Astrocyte (in vitro differentiated cells and primary cell): ENCODE data around the gene DHRS9.

ENCODE experiments used
- EZH2 ChIP-seq: IDR thresholded peaks from 2 replicates; pipeline ENCODE4 v1.6.1; 2012; ENCODE audit warnings: mild to moderate bottlenecking, low read length, inconsistent platforms; ENCODE audit not compliant: insufficient read depth
- TF ChIP-seq, protein P1 (sequence below): IDR thresholded peaks from 2 replicates; pipeline ENCODE4 v1.5.1; 2011; ENCODE audit warnings: low read depth, mild to moderate bottlenecking, inconsistent platforms, low read length, moderate library complexity; ENCODE audit not compliant: insufficient read depth

DNA sequence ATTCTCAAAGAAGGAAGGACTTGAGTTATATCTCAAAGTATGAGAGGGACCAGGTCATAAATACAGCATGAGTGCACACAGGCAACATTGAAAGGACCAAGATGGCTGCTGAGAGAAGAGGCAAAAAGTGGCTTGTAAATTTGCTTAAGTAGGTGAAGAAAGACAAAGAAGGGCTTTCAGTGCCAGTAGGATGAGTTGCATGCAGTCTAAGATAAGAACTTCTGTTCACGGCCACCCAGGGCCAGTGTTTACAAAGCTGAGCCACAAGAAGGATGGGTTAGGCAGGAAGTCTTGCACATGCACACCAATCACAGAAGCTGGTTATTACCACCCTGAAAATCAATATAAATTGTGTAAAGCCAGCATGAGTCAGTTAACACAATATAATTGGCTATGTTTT lies 35.1 kb upstream of the DHRS9 start:
- TF ChIP-seq, protein P1, sequence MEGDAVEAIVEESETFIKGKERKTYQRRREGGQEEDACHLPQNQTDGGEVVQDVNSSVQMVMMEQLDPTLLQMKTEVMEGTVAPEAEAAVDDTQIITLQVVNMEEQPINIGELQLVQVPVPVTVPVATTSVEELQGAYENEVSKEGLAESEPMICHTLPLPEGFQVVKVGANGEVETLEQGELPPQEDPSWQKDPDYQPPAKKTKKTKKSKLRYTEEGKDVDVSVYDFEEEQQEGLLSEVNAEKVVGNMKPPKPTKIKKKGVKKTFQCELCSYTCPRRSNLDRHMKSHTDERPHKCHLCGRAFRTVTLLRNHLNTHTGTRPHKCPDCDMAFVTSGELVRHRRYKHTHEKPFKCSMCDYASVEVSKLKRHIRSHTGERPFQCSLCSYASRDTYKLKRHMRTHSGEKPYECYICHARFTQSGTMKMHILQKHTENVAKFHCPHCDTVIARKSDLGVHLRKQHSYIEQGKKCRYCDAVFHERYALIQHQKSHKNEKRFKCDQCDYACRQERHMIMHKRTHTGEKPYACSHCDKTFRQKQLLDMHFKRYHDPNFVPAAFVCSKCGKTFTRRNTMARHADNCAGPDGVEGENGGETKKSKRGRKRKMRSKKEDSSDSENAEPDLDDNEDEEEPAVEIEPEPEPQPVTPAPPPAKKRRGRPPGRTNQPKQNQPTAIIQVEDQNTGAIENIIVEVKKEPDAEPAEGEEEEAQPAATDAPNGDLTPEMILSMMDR: no peak
- TF ChIP-seq EZH2: no peak
